GM19035 (cell line): ENCODE results near the gene PITPNB.

Experiments
- ATAC-seq: cut with Tn5 transposase; IDR thresholded peaks from one replicate; pipeline ENCODE4 v1.9.1; 2021; ENCODE audit not compliant: unreplicated experiment

The PITPNB gene

GRCh38 chr22:27804470-27805297 is 114.4 kb downstream of the PITPNB start:
- ATAC-seq: no peak

- no peak for ATAC-seq
Measured at GRCh38 chr22:27803841-27804415, 115.1 kb downstream of the PITPNB start.

- ATAC-seq: no peak
Measured at GRCh38 chr22:27802346-27803073, 116.5 kb downstream of the PITPNB start.
